Measurements from ENCODE around the gene DPEP2NB.

DNA sequence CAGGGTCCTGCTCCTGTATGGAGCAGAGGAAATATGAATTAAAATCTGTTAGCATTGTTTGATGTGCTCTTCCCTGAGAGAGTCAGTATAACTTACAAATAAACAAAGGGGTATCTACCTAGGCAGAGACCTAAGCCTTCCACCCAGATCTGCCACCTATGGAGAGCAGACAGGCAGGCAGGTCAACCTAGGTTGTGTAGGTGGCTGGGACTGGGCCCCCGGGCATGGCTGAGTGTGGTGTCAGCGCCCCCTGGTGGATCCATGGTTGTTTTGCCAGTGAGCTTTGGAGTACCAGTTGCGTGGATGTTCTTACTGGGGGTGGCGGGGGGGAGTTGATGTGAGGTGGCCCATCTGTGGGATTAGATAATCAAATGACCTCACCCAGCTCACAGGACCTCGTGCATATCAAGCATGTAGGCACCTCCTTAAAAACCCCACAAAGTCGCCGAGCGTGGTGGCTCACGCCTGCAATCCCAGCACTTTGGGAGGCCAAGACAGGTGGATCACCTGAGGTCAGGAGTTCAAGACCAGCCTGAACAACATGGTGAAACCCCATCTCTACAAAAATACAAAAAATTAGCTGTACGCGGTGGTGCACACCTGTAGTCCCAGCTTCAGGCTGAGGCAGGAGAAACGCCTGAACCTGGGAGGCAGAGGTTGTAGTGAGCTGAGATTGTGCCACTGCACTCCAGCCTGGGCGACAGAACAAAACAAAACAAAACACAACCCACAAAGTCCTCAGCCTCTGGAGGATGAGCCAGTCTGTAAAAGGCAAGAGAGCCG, 25.0 kb upstream of the DPEP2NB start:
- TF ChIP-seq CTCF (conservative IDR thresholded peaks at IDR 0.05; ENCODE audit: low read length) (peak; percentile 90), EZH2phosphoT487 (IDR thresholded peaks at IDR 0.05; ENCODE audit: borderline replicate concordance) (no peak)

All from Loucy (cell line).